NCI-H1417 (cell line): ENCODE results near the gene KRT33A.

Experiments
- DNase-seq, 3 experiments: peaks; one replicate each; lab custom pipeline; 2025; lab: John Stamatoyannopoulos, UW

KRT33A gene

DNA sequence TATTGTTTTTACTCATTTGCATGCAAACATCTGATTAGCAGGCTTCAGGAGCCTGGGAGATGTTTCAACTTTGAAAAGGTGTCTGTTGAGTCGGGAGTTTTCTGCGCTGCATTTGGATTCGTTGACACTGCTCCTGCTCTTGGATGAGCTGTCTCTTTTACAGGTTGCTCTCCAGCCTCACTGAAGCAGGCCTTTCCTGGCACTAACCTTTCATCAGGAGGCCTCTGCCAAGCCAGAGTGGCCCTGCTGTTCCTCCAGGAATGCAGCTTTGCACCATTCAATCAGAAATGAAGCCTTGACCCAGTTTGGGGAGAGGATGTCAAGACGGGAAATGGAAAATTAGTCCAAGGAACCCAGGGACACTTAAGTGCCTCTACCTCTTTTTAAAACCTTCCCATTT, 47.6 kb downstream of the KRT33A start:
- DNase-seq, result no peak

DNA sequence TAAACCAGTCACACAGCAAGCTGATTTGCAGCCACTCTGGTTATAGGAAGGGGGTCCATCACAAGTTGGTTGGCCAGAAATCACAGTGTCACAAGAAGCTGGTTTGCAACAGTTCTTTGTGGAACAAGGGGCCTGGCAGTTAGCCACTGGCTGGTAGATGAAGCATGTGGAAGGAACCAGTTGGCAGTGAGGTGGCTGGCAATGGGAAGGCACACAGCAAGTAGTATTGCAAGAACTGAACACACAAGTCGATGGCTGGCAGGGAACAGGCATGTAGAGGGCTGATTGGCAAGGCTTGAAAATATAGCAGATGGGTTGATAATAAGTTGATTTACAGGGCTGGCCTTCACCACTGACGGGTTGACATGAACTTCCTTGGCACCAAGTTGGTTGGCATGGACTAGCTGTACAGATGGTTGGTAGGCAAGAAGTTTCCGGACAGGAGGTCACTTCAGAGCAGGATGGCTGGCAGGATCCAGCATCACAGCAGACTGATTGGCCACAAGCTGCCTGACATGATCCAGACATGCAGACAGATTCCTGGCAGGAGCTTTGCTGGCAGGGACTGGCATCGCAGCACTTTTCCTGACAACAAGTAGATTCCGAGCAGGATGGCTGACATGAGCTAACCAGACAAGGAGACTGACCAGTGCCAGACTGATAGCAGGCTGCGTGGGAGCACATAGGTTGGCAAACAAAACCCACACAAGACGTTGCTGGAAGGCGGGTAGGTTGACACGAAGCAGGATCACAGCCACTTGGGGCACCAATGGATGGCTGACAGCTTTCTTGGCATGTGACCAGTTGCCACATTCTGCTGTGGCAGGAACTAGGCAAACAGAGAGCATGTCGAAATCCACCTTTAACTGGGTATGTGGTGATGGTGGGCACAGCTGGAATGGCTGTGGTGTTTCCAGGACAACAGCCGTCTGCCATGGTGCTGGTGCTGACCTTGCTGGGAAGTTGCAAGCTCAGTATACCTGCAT, 48.4 kb downstream of the KRT33A start, which contains the start of gene KRTAP29-1:
KRTAP29-1 (minus strand) TSS at position 936 of the 986 bp plus-strand sequence; CDS start at position 936, 0 bp downstream.
- DNase-seq, result no peak

DNA sequence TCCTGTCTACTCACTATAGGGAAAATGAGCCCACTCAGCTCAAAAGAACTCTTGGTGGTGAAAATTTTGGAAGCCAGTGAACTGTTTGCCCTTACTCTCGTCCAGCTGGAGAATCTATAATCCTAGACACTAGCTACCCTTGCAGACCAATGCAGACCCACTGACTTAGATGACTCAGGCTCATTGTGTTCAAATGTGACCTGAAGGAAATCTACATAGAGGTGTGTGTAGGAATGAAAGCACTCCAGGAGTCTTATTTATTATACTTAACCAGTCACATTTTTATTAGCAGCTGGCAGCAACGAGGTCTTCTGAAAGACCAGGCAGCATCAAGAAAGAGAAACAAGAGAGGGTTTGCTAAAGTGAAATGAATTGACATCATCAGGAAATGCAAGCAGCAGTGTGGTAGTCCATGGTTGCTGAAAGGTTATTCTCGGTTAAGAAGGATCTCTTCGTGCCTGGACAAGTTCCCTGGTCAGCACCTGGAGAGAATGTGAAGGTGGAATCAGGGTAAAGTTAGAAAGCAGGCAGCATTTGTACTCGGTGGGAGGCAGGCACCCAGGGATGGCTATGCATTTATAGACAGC, 49.3 kb downstream of the KRT33A start:
- no peak for DNase-seq

DNA sequence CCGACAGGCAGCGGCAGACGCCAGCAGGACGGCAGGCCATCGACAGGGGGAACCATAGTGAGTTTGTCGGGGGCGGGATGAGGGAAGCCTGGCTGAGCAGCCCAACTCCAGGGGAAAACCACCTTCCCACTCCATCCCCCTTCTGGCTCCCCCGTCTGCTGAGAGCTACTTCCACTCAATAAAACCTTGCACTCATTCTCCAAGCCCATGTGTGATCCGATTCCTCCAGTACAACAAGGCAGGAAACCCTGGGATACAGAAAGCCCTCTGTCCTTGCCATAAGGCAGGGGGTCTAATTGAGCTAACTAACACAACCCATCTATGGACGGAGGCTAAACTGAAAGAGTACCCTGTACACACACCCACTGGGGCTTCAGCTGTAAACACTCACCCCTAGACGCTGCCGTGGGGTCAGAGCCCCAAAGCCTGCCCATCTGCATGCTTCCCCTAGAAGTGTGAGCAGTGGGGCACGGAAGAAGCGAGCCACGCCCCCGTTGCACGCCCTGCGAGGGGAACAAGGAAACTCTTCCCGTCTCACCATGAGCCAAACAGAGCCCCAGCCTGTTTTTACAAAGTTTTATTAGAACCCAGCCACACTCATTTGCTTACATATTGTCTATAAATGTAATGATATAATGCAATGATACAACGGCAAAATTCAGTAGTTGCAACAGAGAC, 52.0 kb downstream of the KRT33A start:
- no peak for DNase-seq

DNA sequence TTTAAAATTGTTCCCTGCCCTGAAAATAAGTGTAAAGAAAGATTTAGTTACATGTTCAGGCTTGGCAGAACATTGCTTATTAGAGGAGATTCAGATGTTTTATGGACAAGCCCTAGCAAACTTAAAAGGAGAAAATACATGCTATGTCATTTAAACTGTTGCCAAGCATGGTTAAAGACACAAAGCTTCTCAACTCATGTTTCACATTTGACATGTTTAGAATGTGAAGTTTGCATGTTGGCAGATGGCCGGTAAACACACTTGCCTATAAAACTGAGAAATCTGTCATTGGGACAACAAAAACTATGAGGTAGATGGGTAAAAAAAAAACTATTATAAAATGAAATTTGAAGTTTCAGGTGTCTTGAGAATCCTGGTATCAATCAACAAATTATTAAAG, 53.8 kb downstream of the KRT33A start:
- DNase-seq, result no peak
